Middle frontal gyrus (tissue), 1 donor: ENCODE data around the gene NXPH3.
"Not testable (repeated sequence)": the region's sequence is repeated elsewhere in the genome, so short reads cannot be mapped to it uniquely, and the experiment has no call there.

Source experiments
- DNase-seq: peaks from one replicate; pipeline ENCODE4 v3.0.0-alpha.2; 2015; ENCODE audit warnings: low spot score; ENCODE audit errors: extremely low spot score

Gene NXPH3

DNA sequence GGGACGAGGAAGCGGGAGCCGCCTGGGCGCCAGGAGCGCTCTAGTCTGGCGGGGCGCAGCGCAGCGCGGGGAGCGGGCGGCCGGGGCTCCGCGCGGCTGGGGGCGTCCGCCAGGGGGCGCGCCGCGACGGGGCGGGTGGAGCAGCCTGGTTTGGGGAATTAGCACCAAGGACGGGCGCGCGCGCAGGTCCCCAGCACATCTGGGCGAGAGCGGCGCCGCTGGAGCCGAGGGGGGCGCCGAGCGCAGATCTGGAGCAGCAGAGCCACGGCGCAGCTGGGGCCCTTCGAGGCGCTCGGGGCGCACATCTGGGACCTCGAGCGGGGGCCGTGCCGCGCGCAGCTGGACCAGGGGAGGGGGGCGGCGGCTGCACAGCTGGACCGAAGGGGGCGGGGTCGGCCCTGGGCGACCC, at the start of gene NXPH3:
Gene NXPH3 (plus strand): TSS at position 193 of the 409 bp plus-strand sequence. CDS start 349 bp downstream, outside the sequence.
- no peak for DNase-seq

DNA sequence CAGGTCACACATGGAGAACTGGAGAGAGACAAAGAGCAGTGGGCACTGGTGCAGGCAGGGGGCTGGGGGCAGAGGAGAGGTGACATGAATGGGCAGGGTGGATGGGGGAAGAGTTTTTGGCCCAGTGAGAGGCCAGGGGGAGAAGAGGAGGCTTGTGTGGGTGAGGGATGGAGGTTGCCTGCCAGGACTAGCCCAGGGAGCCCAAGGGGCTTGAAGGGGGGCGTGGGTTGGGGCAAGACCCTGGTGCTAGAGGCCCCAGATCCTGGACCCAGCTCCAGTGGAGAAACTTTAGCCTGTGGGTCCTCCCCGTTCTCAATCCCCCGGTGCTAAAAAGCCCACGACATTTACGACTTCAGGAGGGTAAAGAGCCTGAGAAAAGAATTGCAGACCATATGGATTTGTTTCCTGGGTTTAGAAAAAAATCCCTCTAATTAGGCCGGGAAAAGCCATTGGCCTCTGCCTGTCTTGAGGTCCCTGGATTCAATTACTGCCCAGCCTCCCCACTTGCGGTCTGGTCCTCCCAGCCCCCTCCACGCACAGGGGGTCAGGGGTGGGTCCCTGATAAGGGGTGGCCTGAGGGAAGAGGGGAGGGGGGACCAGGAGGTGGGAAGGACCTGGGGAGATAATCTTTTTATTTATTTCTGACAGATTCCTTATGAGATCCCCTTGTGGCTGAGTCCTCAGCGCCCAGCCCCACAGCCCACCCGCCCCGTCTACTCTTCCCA, 47.6 kb upstream of the NXPH3 start:
- DNase-seq: no peak

DNA sequence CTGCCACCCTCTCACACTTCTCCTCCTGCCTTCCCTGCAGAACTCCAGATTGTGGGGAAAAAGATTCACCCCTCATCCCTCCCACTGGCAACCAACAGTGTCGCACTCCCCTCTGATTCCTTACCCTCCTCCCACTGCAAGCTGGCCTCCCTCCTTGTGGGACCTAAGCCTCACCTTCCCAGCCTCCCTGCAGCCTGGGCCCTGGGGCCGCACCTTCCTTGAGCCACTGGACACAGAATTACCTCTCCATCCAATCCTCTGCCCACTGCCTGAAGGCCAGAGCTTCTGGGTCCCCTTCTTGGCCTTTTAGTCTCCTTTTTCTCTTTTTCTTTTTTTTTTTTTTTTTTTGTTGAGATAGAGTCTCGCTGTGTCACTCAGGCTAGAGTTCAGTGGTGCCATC, 46.7 kb upstream of the NXPH3 start:
- no peak for DNase-seq

DNA sequence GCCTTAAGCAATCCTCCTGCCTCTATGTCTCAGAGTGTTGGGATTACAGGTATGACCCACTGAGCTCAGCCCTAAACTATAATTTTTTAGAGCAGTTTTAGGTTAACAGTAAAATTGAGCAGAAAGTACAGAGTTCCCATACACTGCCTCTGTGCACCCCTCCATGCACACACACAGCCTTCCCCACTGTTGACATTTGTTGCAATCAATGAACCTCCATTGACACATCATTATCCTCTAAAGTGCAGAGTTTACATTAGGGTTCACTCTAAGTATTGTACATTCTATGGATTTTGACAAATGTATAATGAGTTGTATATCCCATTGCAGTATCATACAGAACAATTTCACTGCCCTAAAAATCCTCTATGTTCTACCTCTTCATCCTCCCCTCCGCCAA, 45.6 kb upstream of the NXPH3 start:
- DNase-seq: no peak

DNA sequence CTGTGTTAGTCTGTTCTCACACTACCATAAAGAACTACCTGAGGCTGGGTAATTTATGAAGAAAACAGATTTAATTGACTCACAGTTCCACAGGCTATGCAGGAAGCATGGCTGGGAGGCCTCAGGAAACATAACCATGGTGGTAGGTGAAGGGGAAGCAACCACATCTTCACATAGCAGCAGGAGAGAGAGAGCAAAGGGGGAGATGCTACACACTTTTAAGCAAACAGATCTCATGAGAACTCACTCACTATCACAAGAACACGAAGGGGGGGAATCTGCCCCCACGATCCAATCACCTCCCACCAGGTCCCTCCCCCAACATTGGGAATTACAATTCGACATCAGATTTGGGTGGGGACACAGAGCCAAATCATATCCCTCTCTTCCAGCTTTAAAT, 31.8 kb upstream of the NXPH3 start:
- DNase-seq: no peak

DNA sequence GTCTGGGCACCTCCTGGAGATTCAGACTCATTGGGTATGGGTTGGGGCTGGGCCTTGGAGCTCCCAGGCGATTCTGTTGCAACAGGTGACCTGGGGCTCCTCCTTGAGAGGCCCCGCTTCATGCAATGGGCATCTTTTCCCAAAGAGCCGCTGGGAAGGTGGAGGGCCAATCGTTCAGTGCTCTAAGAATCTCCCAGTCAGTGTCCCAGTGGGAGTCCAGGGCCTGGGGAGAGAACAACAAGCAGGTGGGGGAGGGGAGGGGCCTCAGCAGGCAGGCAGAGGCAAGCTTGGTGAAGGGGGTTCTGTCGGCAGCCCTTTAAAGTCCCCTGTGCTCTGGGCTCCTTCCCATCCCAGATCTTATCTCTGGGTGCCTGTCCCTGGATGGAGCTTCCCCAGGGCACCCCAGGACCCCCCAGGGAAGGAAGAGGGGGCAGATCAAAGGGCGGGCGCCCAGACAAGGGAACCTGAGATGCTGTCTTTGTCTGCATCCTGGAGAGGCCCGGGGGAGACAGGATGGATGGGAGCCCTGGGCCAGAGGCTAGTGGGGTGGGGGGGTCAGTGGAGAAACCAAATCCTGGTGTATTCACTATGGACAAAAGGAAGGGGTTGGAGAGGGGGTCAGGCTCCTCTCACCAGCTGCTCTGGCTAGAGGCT, 30.5 kb upstream of the NXPH3 start:
- DNase-seq: no peak

DNA sequence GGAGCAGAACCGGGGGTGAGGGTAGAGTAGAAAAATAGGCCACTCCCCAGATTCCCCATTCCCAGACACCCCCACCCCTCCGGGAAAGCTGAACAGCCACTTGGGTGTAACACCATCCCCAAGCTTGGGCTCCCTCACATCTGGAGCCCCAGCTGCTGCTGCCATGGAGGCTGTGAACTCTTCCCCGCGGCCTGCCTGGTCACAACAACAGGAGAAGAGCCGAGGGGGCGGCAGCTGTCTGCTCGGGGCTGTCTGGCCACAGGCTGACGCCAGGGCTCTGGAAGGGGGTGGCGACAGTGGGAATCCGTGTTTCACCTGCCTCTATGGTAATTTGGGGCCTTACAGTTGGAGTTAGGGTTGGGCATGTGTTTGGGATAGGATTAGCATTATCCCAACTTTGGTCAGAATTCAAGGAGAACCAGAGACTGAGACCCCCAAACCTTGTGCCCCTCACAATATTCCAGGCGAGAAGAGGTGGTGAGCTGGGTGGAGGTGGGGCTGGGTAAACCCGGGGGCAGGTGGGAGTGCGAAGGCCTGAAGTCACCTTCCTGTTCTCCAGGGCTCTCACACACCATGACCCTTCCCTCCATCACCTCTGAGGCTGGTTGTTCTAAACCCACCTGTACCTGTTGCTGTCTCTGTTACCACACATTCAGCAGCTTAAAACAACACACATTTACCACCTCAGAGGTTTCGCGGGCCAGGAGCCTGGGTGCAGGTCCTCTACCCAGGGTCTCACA, 29.7 kb upstream of the NXPH3 start:
- no peak for DNase-seq

DNA sequence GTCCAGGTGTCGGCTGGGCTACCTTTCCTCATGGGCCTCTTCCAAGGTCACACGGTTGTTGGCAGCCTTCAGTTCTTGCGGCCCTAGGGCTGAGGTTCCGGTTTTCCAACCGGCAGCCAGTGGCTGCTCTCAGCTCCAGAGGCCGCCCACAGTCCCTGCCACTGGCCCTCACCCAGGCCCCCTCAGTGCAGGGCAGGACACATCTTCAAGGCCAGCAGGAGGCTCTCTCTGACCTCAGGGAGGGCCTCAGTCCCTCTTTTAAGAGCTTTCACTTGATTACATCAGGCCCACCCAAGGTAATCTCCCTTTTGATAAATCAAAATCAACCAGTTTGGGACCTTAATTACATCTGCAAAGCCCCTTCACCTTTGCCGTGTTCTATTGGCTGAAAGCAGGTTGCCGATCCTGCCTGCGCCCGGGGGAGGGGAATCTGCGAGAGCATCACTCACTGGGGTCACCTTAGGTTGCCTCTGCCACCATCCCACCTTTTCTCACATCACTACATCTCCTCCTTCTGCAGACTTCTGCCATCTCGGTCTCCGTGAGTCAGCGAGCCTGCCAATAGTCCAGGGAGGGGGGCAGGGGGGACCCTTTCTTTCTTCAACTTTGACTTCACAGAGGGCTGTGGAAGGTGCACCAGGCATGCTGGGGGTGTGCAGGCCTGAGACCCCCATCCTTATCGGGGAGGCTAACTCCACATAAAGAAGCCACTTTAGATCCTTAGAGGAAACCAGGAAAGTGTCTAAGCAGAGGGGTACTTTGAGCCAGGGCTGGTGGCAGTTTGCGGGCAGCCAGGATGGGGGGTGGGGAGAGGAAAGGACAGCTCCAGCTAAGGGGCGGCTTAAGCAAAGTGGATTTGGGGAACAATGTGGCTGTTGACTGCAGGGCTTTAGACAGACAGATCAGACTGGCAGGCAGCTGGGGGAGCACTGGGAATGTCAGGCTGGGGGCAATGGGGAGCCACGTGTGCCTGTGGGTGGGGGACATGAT, 28.8 kb upstream of the NXPH3 start:
- DNase-seq: no peak

DNA sequence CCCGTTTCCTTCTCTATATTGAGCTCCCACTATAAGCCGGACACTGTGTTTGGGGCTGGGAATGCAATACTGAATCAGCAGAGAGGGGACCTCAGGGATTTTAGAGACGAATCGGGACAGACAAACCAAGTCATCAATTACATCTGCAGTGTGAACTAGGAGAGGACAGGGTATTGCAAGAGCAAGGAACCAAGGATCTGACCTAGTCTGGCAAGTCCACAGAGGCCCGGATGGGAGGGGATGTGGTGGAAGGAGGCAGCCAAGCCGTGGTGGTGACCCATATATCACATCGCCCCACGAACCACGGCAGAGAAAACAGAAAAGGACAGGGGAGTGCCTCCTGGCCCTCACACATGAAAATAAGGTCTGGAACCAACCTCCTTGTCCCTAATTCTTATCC, 28.1 kb upstream of the NXPH3 start:
- no peak for DNase-seq

DNA sequence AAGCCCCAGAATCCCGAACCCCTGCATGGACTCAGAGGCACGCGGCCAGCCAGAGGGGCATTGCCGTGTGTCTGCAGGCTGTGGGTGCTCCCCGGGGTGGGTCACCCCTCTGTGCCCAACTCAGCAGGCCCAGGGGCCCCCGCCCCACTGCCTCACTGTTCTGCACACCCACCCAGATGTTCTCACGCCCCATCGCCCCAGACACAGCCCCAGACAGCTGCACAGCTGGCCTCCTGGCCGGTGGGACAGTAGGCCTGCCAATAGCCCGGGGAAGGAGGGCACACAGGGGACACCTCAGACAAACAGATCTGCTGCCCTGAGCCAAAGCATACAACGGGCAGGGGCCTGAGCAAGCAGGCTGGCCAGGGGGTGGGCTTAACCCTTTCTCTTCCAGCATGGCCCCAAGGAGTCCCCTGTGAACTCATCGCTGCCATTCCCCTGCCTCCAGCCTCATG, 27.6 kb upstream of the NXPH3 start:
- no peak for DNase-seq

DNA sequence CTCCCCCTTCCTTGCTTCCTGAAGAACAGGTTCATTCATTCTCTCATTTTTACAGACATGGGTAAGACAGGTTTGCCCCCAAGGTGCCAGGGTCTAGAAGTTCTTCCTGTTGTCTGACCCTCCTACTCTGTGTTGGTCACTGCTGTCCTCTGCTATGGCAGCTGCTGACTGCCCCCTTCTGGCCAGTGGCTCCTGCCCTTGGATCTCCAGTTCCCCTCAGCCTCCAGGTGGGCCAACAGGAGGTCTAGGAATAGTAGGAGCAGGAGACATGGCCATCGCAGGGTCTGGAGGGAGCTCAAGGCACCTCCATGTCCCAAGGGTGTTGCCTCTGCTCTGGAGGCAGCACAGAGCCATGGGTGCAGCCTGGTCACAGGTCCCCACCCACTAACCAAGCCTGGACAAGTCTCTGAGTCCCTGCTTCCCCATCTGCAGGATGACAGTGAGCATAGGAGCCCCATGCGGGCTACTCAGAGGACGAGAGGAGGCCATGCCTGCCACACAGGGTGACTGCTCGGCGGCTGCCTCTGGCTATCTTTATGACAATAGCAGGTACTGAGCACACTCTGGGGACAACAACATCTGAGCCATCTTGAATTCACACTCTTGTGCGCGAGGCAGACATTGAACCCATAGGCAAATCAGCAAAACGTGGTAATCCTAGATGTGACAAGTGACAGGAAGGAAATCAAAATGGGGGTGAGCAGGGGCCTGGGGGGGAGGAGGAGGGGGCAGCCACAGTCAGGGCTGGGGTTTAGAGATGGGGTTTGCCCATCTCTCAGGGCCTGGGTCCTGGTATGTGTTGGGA, 27.0 kb upstream of the NXPH3 start:
- DNase-seq: no peak

DNA sequence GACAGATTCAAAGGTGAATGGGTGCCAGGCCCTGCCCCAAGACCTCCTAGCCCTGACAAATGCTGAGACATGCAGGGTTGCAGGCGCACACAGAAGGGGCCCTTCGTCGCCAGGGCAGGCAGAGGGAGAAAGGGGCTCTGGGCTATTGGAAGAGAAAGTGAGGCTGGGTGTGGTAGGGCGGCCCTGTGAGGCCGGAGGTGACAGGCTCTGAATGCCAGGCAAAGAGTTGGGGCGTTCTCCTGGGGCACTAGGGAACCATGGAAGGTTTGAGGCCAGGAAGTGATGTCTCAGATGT, 26.4 kb upstream of the NXPH3 start:
- no peak for DNase-seq

DNA sequence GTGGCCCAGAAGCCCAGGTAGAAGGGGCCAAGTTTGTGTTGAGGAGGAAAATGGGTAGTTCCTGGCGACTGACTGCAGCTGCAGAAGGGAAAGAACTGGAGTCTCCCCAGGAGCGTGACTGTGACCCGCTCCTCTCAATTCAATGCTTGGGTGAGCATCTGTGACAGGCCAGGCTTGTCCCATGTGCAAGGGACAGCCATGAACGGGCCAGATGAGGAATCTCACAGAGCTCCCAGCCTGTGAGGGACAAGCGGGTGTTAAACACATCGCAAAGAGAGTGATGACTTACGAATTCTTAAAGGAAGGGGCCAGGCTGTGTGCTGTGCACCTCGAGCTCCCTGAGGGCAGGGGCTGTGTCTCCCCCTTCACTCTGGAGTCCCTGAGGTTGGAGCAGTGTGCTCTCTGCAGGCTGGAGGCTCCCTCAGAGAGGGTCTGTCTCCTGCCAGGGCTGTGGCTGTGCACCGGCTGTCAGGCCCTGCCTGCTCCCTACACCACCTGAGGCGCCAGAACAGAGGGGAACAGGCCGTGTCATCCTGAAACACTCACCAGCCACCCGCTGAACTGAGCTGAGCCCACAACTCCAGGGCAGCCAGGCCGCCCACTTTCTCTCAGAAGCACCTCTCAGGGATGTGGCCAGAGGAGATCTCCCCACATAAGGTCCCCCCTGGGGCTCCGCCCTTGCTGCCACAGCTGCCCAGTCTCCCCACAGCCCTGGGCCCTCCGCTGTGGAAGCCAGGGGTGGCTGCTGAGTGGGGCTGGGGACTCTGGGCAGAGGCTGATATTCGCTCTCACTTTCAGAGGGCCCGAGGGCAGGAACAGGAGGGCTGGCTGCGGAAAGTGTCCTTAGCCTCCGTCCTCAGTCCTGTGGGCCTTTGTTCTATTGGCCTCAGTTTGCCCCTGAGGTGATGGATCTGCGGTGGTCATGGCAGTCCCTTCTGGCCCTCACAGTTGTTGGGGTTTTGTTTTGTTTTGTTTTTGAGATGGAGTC, 25.7 kb upstream of the NXPH3 start:
- no peak for DNase-seq

DNA sequence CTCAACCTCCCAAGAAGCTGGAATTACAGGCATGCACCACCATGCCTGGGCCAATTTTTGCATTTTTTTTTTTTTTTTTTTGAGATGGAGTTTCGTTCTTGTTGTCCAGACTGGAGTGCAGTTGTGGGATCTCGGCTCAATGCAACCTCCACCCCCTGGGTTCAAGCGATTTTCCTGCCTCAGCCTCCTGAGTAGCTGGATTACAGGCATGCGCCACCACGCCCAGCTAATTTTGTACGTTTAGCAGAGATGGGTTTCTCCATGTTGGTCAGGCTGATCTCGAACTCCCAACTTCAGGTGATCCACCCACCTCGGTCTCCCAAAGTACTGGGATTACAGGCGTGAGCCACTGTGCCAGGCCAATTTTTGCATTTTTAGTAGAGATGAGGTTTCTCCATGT, 24.9 kb upstream of the NXPH3 start:
- not testable (repeated sequence) for DNase-seq

DNA sequence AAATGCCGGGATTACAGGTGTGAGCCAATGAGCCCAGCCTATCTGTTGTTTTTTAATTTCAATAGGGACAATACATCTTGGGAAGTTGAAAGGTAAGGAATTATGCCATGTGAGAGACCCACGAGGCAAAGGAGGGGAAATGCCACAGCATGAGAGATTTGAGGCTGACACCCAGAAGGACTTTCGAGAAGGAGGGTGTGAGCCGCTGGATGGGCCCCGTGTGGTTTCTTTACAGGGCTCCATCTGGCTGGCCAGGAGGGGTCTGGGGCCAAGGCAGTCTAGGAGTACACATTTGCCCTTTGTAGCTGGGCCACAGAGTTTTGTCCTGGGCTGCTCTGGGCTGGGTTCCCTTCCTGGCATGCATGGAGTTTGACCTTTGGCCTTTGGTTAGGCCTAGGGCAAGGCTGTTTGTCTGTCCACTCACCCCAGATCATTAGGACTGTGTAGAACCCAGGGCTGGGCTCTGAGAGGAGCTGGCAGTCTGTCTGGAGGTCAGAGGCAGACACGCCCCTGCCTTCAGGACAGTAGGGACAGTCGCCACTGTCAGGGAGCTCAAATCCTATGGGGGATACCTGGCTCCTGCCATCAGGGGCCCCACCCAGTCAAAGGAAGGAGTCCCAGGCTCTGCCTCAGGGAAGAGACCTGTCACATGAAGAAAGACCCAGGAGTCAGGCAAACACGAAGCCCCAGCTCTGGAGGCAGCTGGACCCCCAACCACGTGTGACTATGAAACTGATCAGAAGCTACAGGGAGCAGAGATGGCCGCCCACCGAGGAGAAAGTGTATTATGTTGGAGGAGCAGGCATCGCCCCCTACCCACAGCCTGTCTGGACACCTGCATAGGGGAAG, 24.2 kb upstream of the NXPH3 start:
- DNase-seq: no peak

DNA sequence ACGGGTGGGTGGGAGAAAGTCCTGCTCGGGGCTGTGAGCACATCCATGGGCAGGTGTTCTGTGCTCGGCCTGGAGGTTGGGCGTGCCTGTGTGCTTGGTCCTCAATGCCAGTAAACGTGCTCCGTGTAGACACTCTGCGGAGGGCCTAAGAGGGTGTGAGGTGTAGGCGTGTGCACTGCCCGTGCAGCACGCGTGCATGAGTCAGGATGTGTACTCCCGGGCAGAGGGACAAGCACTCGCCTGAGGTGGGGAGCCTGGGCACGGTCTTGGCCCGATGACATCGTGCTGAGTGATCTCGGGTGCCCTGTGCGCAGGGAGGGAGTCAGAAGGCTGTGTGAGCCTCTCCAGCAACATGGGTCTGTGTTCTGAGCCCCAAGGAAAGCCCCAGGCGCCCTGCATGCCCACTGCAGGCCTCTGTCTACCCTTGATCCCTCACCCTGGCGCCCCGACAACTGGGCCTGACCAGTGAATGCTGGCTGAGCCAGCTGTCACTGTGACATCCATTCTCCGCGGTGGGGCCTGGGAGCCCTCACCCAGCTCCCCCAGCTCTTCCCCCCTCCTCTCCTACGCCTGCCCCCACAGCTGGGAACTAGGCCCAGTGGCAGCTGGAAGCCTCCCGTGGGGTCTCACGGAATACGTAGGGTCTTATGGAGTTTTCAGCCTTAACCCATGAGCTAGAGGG, 23.5 kb upstream of the NXPH3 start:
- DNase-seq: no peak

DNA sequence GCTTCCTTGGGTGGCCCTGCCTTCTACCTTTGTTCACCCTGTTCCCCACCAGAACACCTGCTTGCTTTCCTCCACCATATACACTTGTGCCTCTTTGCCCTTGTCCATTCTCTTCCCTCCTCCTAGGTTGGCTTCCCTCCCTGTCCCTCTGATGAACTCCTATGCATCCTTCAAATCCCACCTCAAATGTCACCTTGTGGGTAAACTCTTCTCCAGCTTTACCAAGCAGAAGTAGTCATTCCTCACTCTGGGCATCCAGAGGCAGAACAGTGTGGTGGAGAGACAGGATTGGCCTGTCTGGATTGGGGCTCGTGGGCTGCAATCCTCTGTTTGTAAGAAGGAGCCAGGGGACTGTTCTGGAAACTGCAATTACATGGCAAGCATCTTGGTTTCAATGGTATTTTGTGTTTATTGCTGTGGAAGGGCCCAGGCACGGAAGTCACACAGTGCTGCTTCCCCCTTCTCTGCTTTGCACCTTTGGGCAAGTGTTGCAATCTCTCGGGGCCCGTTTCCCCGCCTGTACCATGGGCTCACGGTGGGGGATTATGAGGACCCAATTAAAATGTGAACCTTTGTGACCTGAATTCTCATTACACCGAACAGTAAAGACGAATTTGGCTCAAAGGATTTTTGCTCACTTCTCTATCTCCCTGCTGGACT, 21.9 kb upstream of the NXPH3 start:
- DNase-seq: no peak
